ENCODE data around the gene FGD5.

The FGD5 gene

DNA sequence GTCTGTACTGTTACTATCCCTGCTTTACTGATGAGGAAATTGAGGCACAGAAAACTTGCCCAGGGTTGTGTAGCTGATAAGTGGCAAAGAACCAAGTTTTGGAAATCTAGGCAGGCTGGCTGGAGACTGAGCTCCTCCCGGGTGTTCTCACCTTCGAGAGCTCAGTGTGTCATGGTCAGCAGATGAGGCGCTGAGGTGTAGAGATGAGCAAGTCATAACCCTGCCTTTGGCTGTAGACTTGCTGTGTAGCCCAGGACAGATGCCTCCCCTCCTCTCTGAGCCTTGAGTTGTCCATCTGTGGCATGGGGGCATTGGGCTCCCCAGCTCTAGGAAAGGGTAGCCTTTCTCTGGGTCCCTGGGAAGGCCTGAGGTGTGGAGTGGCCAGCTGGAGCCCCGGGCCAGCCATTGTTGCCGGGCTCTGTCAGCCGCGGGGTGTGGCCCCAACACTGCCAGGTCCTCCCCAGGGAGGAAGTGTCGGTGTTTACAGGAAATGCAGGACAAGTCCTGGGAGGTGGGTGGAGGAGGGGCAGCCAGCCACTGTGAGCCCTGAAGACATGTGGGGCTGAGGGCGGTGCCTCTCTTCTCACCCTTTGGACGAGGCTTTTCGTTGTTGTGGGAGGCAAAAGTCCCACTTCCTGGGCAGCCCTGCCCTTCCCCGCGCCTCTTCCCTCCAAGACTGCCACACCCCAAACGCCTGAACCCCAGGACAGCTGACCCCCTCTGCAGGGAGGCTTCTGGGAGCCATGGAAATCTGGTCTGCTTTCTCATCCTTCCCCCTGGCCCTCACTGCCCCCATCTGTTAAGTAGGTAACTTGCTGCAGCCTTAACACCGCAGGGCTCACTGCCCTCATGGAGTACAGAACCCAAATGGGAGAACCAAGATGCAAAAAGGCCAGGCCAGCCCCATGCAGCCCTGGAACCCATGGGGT, 29.1 kb downstream of the FGD5 start:
- ChIA-PET CTCF (interaction anchor here (0.7 to 1.4 kb wide), 2 partner anchors 67 to 73 kb away, joined by 3 read pairs; no protein-coding TSS in a partner anchor), POLR2A (no interaction called here)
- peak; percentile 49 for DNase-seq (ENCODE audit: extremely low spot score)
- TF ChIP-seq, protein P1, sequence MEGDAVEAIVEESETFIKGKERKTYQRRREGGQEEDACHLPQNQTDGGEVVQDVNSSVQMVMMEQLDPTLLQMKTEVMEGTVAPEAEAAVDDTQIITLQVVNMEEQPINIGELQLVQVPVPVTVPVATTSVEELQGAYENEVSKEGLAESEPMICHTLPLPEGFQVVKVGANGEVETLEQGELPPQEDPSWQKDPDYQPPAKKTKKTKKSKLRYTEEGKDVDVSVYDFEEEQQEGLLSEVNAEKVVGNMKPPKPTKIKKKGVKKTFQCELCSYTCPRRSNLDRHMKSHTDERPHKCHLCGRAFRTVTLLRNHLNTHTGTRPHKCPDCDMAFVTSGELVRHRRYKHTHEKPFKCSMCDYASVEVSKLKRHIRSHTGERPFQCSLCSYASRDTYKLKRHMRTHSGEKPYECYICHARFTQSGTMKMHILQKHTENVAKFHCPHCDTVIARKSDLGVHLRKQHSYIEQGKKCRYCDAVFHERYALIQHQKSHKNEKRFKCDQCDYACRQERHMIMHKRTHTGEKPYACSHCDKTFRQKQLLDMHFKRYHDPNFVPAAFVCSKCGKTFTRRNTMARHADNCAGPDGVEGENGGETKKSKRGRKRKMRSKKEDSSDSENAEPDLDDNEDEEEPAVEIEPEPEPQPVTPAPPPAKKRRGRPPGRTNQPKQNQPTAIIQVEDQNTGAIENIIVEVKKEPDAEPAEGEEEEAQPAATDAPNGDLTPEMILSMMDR (IDR thresholded peaks at IDR 0.05; ENCODE audit: control extremely low read depth, extremely low read depth, low read depth, missing control alignments), result no peak

DNA sequence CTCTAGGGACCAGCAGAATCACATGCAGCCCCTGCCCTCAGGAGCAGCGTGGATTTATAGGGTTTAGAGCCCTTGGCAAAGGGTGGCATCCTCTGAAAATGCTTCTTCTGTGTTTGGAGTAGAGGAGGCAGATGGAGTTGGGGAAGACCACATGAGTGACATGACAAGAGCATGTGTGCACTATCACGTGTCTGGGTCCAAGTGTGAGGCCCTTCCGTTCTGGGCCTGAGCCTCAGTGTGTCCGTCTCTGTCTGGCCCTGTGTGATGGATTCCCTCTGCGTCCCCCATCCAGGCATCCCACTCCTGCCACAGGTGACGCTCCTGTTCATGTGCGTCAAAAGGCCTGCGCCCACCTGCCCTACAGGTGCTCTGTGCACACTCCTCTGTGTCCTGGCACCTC, 30.1 kb downstream of the FGD5 start:
- DNase-seq (ENCODE audit: extremely low spot score), result no peak
- ChIA-PET CTCF (interaction anchor here (0.9 kb wide), 1 partner anchor 72 kb away, joined by 3 read pairs; no protein-coding TSS in a partner anchor), POLR2A (no interaction called here)
- TF ChIP-seq, protein P1 (IDR thresholded peaks at IDR 0.05; ENCODE audit: control extremely low read depth, extremely low read depth, low read depth, missing control alignments), result no peak

DNA sequence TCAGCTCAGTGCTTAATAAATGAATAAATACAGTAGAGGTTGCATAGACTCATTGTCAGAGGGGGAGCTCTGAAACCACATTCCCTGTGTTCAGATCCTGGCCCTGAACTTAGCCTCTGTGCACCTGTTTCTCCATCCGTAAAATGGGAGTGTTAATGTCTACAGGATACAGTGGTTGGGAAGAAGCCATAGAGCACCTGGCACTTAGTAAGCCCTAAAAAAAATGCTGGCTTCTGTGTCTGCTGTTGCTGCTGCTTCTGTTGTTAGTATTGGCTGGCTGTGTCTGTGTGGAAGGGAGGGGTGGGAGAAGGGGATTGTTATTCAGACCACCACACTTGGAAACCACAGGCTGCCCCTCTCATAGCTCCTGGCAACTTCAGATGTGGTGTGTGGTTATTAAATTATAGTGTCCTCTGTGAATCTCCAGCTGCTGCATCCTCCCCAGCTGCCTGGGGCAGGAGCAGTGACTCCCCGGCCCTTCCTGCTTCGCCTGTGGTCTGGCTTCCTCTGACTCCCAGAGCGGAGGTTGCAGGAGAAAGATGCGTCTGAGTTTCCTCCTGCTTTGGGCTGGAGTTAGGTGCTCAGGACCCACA, 31.0 kb downstream of the FGD5 start:
- TF ChIP-seq, protein P1 (IDR thresholded peaks at IDR 0.05; ENCODE audit: control extremely low read depth, extremely low read depth, low read depth, missing control alignments), result no peak
- POLR2A ChIA-PET, result no interaction called here
- CTCF ChIA-PET, result interaction anchor here (0.9 kb wide), 1 partner anchor 71 kb away, joined by 3 read pairs; no protein-coding TSS in a partner anchor
- no peak for DNase-seq (ENCODE audit: extremely low spot score)

DNA sequence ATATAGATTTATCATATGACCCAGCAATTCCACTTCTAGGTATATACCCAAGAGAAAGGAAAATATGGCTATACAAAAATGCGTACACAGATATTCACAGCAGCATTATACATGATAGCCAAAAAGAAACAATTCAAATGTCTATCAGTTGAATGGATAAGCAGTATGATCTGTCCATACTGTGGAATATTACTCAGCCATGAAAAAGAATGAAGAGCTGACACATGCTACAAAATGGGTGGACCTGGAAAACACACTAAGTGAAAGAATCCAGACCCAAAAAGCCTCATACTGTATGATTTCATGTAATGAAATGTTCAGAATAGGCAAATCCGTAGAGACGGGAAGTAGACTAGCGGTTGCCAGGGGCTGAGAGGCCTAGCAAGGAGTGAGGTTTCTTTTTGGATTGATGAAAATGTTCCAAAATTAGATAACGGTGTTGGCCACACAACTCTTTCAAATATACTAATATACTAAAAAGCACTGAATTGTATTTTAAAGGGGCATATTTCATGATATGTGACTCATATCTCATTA, 33.4 kb downstream of the FGD5 start:
- no peak for DNase-seq (ENCODE audit: extremely low spot score)
- ChIA-PET CTCF (no interaction called here), POLR2A (no interaction called here)
- TF ChIP-seq, protein P1 (IDR thresholded peaks at IDR 0.05; ENCODE audit: control extremely low read depth, extremely low read depth, low read depth, missing control alignments), result no peak

DNA sequence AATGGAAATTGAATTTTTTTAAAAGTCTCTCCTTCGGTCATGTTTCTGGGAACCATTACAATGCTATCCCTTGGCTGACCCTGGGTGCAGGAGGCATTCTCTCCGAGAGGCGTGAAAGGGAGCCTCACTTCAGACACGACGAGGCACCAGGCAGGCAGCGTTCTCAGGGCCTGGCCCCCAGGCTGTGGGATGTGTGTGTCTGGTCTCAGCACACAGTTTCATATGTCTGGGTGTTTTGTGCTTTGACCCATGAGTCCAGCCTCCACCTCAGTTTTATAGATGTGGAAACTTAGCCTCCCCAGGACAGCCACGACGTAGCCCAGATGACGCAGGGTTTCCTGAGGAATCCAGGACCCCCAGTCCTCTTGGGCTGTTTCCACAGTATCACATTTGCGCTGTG, 34.0 kb downstream of the FGD5 start:
- CTCF ChIA-PET, result no interaction called here
- DNase-seq (ENCODE audit: extremely low spot score), result no peak
- POLR2A ChIA-PET, result no interaction called here
- TF ChIP-seq, protein P1 (IDR thresholded peaks at IDR 0.05; ENCODE audit: control extremely low read depth, extremely low read depth, low read depth, missing control alignments), result no peak

DNA sequence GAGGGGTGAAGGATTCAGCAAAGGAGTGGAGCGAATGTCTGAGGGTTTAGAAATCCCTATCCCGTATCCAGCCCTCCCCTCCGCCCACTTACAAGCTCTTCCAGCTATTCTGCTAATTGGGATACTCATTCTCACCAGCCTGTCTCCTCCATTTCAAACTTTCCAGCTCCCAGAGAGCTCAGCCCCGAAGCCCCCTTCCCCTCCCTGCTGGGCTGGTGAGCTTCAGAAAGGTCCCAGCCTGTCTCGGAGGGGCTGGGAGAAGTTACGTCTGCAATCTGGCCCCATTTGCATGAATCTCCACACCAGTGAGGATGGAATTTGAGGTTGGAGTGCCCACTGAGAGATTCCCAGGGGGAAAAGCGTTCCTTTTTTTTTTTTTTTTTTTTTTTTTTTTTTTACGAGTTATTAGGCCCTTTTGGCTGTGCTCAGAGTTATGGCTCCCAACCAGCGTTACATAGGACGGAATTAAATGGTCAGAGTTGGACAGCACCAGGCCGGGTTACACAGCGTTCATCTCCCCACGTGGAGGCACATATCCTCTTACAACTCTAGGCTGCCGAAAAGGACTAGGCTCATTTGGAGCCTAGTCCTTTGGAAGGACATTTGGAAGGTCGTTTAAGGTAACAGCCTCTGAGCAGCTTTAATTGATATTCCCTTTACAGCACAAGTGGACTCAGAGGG, 34.6 kb downstream of the FGD5 start:
- CTCF ChIA-PET, result no interaction called here
- POLR2A ChIA-PET, result no interaction called here
- TF ChIP-seq, protein P1 (IDR thresholded peaks at IDR 0.05; ENCODE audit: control extremely low read depth, extremely low read depth, low read depth, missing control alignments), result no peak
- DNase-seq (ENCODE audit: extremely low spot score), result no peak
